Panc1 (cell line): ENCODE measurements around the gene C1orf74. TPM values are rescaled to one million over a fixed set of nuclear protein-coding genes. Genes with fewer than 3 reads are reported as not detected.

Experiments
- ATAC-seq: fragments of 200-7000 bp; cut with Tn5 transposase; 2 replicates; pipeline ENCODE4 v1.9.1; 2020; ENCODE audit warnings: mild to moderate bottlenecking, moderate library complexity
- BruUV-seq: library from RNA; stranded (reverse); fragments of 400-500 nt; replicated peaks from 2 replicates; lab custom pipeline; 2021; lab: Mats Ljungman, UMichigan
- CTCF ChIA-PET: fragments of 300-600 bp; sonication (Branson Sonifier 250); formaldehyde crosslinking; loops from one replicate; lab custom pipeline; 2022; ENCODE audit warnings: antibody characterized with exemption; lab: Charles Lee
- POLR2A ChIA-PET: fragments of 300-600 bp; sonication (Branson Sonifier 250); formaldehyde crosslinking; loops from one replicate; lab custom pipeline; 2022; ENCODE audit warnings: antibody characterized with exemption; lab: Charles Lee
- DNase-seq: peaks from one replicate; pipeline ENCODE4 v3.0.0-alpha.2; 2010; ENCODE audit warnings: low read depth, low spot score
- H3K27ac ChIP-seq: 2 replicates; pipeline ENCODE4 v1.5.1; 2011; ENCODE audit warnings: mild to moderate bottlenecking, low read length, inconsistent platforms
- H3K27me3 ChIP-seq: fragments of 200-500 bp; sonication (Bioruptor generic); 2 replicates; pipeline ENCODE4 v1.6.0; 2014; ENCODE audit warnings: low read length, inconsistent platforms; ENCODE audit not compliant: control insufficient read depth, insufficient read depth
- H3K36me3 ChIP-seq: fragments of 200-500 bp; sonication (Bioruptor generic); 2 replicates; pipeline ENCODE4 v1.5.1; 2014; ENCODE audit warnings: inconsistent platforms, mild to moderate bottlenecking, low read length, moderate library complexity; ENCODE audit not compliant: control insufficient read depth, insufficient read depth
- H3K4me1 ChIP-seq: 2 replicates; pipeline ENCODE4 v1.5.1; 2011; ENCODE audit warnings: inconsistent platforms, mild to moderate bottlenecking, low read length, moderate library complexity; ENCODE audit not compliant: control insufficient read depth, insufficient read depth
- H3K4me3 ChIP-seq, 2 experiments: 2 replicates each; pipeline ENCODE4 v1.5.1; 2011 to 2012; ENCODE audit warnings: low read depth in 2 of 2, low read length in 2 of 2, mild to moderate bottlenecking in 2 of 2, inconsistent platforms in 1 of 2, moderate library complexity in 1 of 2
- H3K9me3 ChIP-seq: fragments of 200-500 bp; sonication (Bioruptor generic); 2 replicates; pipeline ENCODE4 v1.5.1; 2014; ENCODE audit warnings: low read depth, mild to moderate bottlenecking, inconsistent platforms, low read length, moderate library complexity; ENCODE audit not compliant: control insufficient read depth, insufficient read depth
- CTCF ChIP-seq: fragments of 450-650 bp; IDR thresholded peaks from 2 replicates; pipeline ENCODE4 v1.5.1; 2017; ENCODE audit warnings: mild to moderate bottlenecking
- POLR2AphosphoS5 ChIP-seq: IDR thresholded peaks from 2 replicates; pipeline ENCODE4 v1.6.1; 2012; ENCODE audit warnings: mild to moderate bottlenecking, low read depth, low read length, moderate library complexity
- REST ChIP-seq, 2 experiments: IDR thresholded peaks; 2 replicates each; pipeline ENCODE4 v1.6.1; 2011 to 2012; ENCODE audit warnings: low read depth in 2 of 2, control low read depth in 1 of 2, low read length in 1 of 2, mild to moderate bottlenecking in 1 of 2, moderate library complexity in 1 of 2; ENCODE audit not compliant: insufficient read depth in 1 of 2
- SIN3A ChIP-seq: IDR thresholded peaks from 2 replicates; pipeline ENCODE4 v1.6.1; 2012; ENCODE audit warnings: low read depth, mild to moderate bottlenecking, low read length, moderate library complexity, borderline replicate concordance; ENCODE audit not compliant: insufficient read depth
- TCF7L2 ChIP-seq: IDR thresholded peaks from 2 replicates; pipeline ENCODE4 v1.6.1; 2011; ENCODE audit warnings: mild to moderate bottlenecking, low read depth, low read length, inconsistent platforms
- in situ Hi-C: cut with HindIII; loops from 2 replicates; pipeline ENCODE4 v1.10.0; 2016; ENCODE audit warnings: low sequenced_read_pairs, low pct_unique_long_range_greater_than_20kb
- intact Hi-C: fragments of 100-400 bp; cut with micrococcal nuclease; formaldehyde crosslinking; loops from one replicate; pipeline ENCODE4 v1.10.0; 2022; ENCODE audit not compliant: unreplicated experiment
- total RNA-seq: library from RNA; stranded (reverse); gene quantifications from one replicate; pipeline ENCODE4 v1.2.1, GENCODE V29; 2021; ENCODE audit not compliant: unreplicated experiment

Gene C1orf74
- total RNA-seq, 1 experiment from 2014 or later, result 1.7 TPM

- H3K36me3 ChIP-seq, result no peaks in the 10 kb centered on the region
- H3K27ac ChIP-seq, result no peak overlapping the region
- ChIA-PET CTCF (no interaction called here), POLR2A (no interaction called here)
- H3K4me3 ChIP-seq, result no peak overlapping the region
- no peaks in the 10 kb centered on the region for H3K9me3 ChIP-seq
- intact Hi-C loops (no loop called here), in situ Hi-C loops (no loop called here)
- H3K27me3 ChIP-seq, result peaks cover 4% of the 10 kb centered on the region; the same call in 1 of the 2 replicates
- DNase-seq, result no peak
- TF ChIP-seq REST (IDR thresholded peaks at IDR 0.05; ENCODE audit: insufficient read depth in 1 of 2, low read depth in 2 of 2, low read length in 1 of 2) (no peak), TCF7L2 (no peak), POLR2AphosphoS5 (no peak), CTCF (no peak), SIN3A (no peak)
- H3K4me1 ChIP-seq, result no peaks in the 10 kb centered on the region
- ATAC-seq, result no peak
- no TSS peak for BruUV-seq
These were observed 42.5 kb downstream of the C1orf74 start for GRCh38 chr1:209741889-209742288.

GRCh38 chr1:209741193-209741592, 43.2 kb downstream of the C1orf74 start:
- peaks cover 2% of the 10 kb centered on the region; the same call in 1 of the 2 replicates for H3K27me3 ChIP-seq
- no peak overlapping the region for H3K27ac ChIP-seq
- POLR2A ChIA-PET, result no interaction called here
- no peaks in the 10 kb centered on the region for H3K4me1 ChIP-seq
- H3K36me3 ChIP-seq, result no peaks in the 10 kb centered on the region
- H3K9me3 ChIP-seq, result no peaks in the 10 kb centered on the region
- DNase-seq, result no peak
- intact Hi-C loops (no loop called here), in situ Hi-C loops (no loop called here)
- no peak for ATAC-seq
- no TSS peak for BruUV-seq
- H3K4me3 ChIP-seq, result no peak overlapping the region
- CTCF ChIA-PET, result no interaction called here
- TF ChIP-seq POLR2AphosphoS5 (no peak), SIN3A (no peak), CTCF (no peak), REST (IDR thresholded peaks at IDR 0.05; ENCODE audit: insufficient read depth in 1 of 2, low read depth in 2 of 2, low read length in 1 of 2) (no peak), TCF7L2 (no peak)
